Cardiac fibroblast (primary cell): Measurements from ENCODE around the gene DLEC1.

Experiments used
- DNase-seq, 2 donors: peaks; one replicate each; pipeline versions ENCODE4 v3.0.0 to v3.0.0-alpha.2; 2010; ENCODE audit warnings: low read depth in 2 of 2
- H3K4me3 ChIP-seq, 2 donors: replicated peaks in 1 of 2; 1 replicate in 1 of 2; 2 replicates in 1 of 2; pipeline ENCODE4 v1.5.1; 2011; ENCODE audit warnings: low read depth in 2 of 2, low read length in 2 of 2, mild to moderate bottlenecking in 2 of 2, moderate library complexity in 1 of 2
- TF ChIP-seq, protein P1 (sequence below): IDR thresholded peaks from one replicate; pipeline ENCODE4 v1.5.1; 2011; ENCODE audit warnings: low read depth, mild to moderate bottlenecking, low read length, inconsistent platforms

Gene DLEC1

DNA sequence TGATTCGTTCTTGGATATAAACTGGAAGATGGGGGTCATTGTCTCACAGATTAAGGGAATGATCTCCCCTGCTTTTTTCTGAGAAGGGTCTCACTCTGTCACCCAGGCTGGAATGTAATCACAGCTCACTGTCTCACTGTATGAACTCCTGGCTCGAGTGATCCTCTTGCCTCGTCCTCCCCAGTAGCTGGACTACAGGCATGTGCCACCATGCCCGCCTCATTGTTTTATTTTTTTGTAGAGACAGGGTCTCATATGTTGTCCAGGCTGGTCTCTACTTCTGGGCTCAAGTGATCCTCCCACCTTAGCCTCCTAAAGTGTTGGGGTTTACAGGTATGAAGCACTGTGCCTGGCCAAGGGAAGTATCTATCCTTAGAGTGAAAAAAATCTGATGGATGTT lies 131.7 kb downstream of the DLEC1 start:
- H3K4me3 ChIP-seq, result no peak overlapping the region
- DNase-seq, result no peak
- TF ChIP-seq, protein P1, sequence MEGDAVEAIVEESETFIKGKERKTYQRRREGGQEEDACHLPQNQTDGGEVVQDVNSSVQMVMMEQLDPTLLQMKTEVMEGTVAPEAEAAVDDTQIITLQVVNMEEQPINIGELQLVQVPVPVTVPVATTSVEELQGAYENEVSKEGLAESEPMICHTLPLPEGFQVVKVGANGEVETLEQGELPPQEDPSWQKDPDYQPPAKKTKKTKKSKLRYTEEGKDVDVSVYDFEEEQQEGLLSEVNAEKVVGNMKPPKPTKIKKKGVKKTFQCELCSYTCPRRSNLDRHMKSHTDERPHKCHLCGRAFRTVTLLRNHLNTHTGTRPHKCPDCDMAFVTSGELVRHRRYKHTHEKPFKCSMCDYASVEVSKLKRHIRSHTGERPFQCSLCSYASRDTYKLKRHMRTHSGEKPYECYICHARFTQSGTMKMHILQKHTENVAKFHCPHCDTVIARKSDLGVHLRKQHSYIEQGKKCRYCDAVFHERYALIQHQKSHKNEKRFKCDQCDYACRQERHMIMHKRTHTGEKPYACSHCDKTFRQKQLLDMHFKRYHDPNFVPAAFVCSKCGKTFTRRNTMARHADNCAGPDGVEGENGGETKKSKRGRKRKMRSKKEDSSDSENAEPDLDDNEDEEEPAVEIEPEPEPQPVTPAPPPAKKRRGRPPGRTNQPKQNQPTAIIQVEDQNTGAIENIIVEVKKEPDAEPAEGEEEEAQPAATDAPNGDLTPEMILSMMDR, result no peak

DNA sequence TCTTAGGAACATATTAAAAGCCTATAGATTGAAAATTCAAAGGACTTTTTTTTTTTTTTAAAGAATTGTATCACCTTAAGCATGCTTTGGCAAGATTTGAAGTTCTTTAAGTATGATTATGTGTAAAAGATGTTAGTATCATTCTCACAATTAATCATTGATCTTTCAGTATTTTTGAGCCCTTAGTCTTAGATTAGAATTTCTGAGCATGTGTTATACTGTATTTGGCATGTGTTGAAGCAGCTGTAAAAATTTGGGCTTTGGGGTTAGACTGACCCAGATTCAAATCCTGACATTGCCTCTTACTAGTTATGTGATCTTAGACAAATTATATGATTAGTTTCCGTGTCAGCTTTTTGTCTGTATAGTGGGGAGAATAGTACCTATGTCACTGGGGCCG lies 132.6 kb downstream of the DLEC1 start:
- no peak overlapping the region for H3K4me3 ChIP-seq
- TF ChIP-seq, protein P1, result no peak
- no peak for DNase-seq
